Liver (tissue), 9 donors: ENCODE data around the gene VEPH1. TPM values are rescaled to one million over a fixed set of nuclear protein-coding genes. Genes with fewer than 3 reads are reported as not detected.

Source experiments
- DNase-seq: peaks from one replicate; pipeline ENCODE4 v3.0.0-alpha.2; 2017; ENCODE audit warnings: low spot score
- H3K27ac ChIP-seq, 2 donors: one replicate each; pipeline ENCODE4 v1.7.0; 2013; ENCODE audit warnings: inconsistent platforms in 2 of 2, low read length in 2 of 2, control low read depth in 1 of 2, low read depth in 1 of 2, mild to moderate bottlenecking in 1 of 2
- H3K27me3 ChIP-seq, 4 donors: one replicate each; pipeline versions ENCODE4 v1.6.1 to v1.7.0; 2013; ENCODE audit warnings: low read length in 3 of 4, inconsistent platforms in 1 of 4, mild to moderate bottlenecking in 1 of 4, moderate library complexity in 1 of 4; ENCODE audit not compliant: control insufficient read depth in 4 of 4, insufficient read depth in 4 of 4
- H3K36me3 ChIP-seq, 4 donors: one replicate each; pipeline versions ENCODE4 v1.6.1 to v1.7.0; 2013; ENCODE audit warnings: low read length in 3 of 4, mild to moderate bottlenecking in 3 of 4, low read depth in 1 of 4, moderate library complexity in 1 of 4; ENCODE audit not compliant: control insufficient read depth in 4 of 4, insufficient read depth in 3 of 4
- H3K4me1 ChIP-seq, 4 donors: one replicate each; pipeline versions ENCODE4 v1.6.1 to v1.7.0; 2013; ENCODE audit warnings: low read length in 3 of 4, mild to moderate bottlenecking in 3 of 4, moderate library complexity in 1 of 4; ENCODE audit not compliant: control insufficient read depth in 4 of 4, insufficient read depth in 4 of 4
- H3K4me3 ChIP-seq, 3 donors: one replicate each; pipeline versions ENCODE4 v1.6.1 to v1.7.0; 2013; ENCODE audit warnings: low read length in 3 of 3, control low read depth in 1 of 3, low read depth in 1 of 3, mild to moderate bottlenecking in 1 of 3
- H3K9ac ChIP-seq, 2 donors: one replicate each; pipeline ENCODE4 v1.7.0; 2013; ENCODE audit warnings: low read length in 2 of 2, mild to moderate bottlenecking in 2 of 2, moderate library complexity in 2 of 2, control low read depth in 1 of 2, low read depth in 1 of 2
- H3K9me3 ChIP-seq, 4 donors: one replicate each; pipeline versions ENCODE4 v1.6.1 to v1.7.0; 2013; ENCODE audit warnings: low read length in 3 of 4; ENCODE audit not compliant: control insufficient read depth in 4 of 4
- ATF3 ChIP-seq: IDR thresholded peaks from 2 replicates; pipeline ENCODE4 v1.6.1; 2016; ENCODE audit warnings: antibody characterized with exemption
- EGR1 ChIP-seq, 2 donors: IDR thresholded peaks; 2 replicates each; pipeline ENCODE4 v1.6.1; 2016 to 2018; ENCODE audit warnings: antibody characterized with exemption in 2 of 2, low read depth in 2 of 2
- FOXA1 ChIP-seq: IDR thresholded peaks from 2 replicates; pipeline ENCODE4 v1.6.1; 2016; ENCODE audit warnings: antibody characterized with exemption
- FOXA2 ChIP-seq: IDR thresholded peaks from 2 replicates; pipeline ENCODE4 v1.6.1; 2016; ENCODE audit warnings: antibody characterized with exemption
- GABPA ChIP-seq, 2 donors: IDR thresholded peaks in 1 of 2; conservative IDR thresholded peaks in 1 of 2; 2 replicates each; pipeline ENCODE4 v1.6.1; 2016; ENCODE audit warnings: antibody characterized with exemption in 2 of 2, mild to moderate bottlenecking in 1 of 2, moderate library complexity in 1 of 2
- HNF4A ChIP-seq, 2 donors: conservative IDR thresholded peaks; 2 replicates each; pipeline ENCODE4 v1.6.1; 2016; ENCODE audit warnings: antibody characterized with exemption in 2 of 2, mild to moderate bottlenecking in 2 of 2
- HNF4G ChIP-seq: IDR thresholded peaks from 2 replicates; pipeline ENCODE4 v1.6.1; 2016; ENCODE audit warnings: antibody characterized with exemption
- JUND ChIP-seq, 2 donors: IDR thresholded peaks; 2 replicates each; pipeline ENCODE4 v1.6.1; 2016; ENCODE audit warnings: antibody characterized with exemption in 2 of 2
- NR2F2 ChIP-seq: IDR thresholded peaks from 2 replicates; pipeline ENCODE4 v1.6.1; 2016; ENCODE audit warnings: antibody characterized with exemption
- RAD21 ChIP-seq, 2 donors: IDR thresholded peaks; 2 replicates each; pipeline ENCODE4 v1.6.1; 2016; ENCODE audit warnings: antibody characterized with exemption in 2 of 2, mild to moderate bottlenecking in 2 of 2
- REST ChIP-seq: IDR thresholded peaks from 2 replicates; pipeline ENCODE4 v1.6.1; 2016; ENCODE audit warnings: antibody characterized with exemption, mild to moderate bottlenecking
- RXRA ChIP-seq, 2 donors: IDR thresholded peaks; 2 replicates each; pipeline ENCODE4 v1.6.1; 2017 to 2018; ENCODE audit warnings: antibody characterized with exemption in 2 of 2, mild to moderate bottlenecking in 1 of 2
- SP1 ChIP-seq: IDR thresholded peaks from 2 replicates; pipeline ENCODE4 v1.6.1; 2018; ENCODE audit warnings: antibody characterized with exemption, mild to moderate bottlenecking
- TAF1 ChIP-seq: conservative IDR thresholded peaks from 2 replicates; pipeline ENCODE4 v1.6.1; 2016; ENCODE audit warnings: antibody characterized with exemption, mild to moderate bottlenecking
- YY1 ChIP-seq: IDR thresholded peaks from 2 replicates; pipeline ENCODE4 v1.6.1; 2016; ENCODE audit warnings: antibody characterized with exemption, mild to moderate bottlenecking
- ZBTB33 ChIP-seq: IDR thresholded peaks from 2 replicates; pipeline ENCODE4 v1.6.1; 2016; ENCODE audit warnings: antibody characterized with exemption
- WGBS: extraction: QIAGEN DNeasy Blood & Tissue Kit; methylation state at CpG from one replicate; pipeline ENCODE4 v1.1.7; 2013; 5-methylcytosine and 5-hydroxymethylcytosine counted together
- polyA plus RNA-seq, 2 donors: library from polyadenylated mRNA; stranded (reverse) in 1 of 2; unstranded in 1 of 2; fragments of 200-250 nt in 1 of 2; fragments of >200 nt in 1 of 2; fragmentation: Nextera tagmentation in 1 of 2; extraction: Ambion mirVana in 1 of 2; gene quantifications; one replicate each; pipeline versions ENCODE4 v1.2.1 to v1.2.3, GENCODE V29; 2013 to 2015
- total RNA-seq, 2 donors: library from RNA; depleted of rRNA; stranded (reverse); fragments of >200 nt; gene quantifications; one replicate each; pipeline ENCODE4 v1.2.3, GENCODE V29; 2014
- TF ChIP-seq, protein P1 (sequence below): IDR thresholded peaks from 2 replicates; pipeline ENCODE4 v1.6.1; 2016; ENCODE audit warnings: antibody characterized with exemption
- TF ChIP-seq, protein P2 (sequence below): fragments of 150-350 bp; IDR thresholded peaks from 2 replicates; pipeline ENCODE4 v1.5.1; 2017; ENCODE audit warnings: improper control_type of control experiment, low read depth, low read length; ENCODE audit not compliant: missing input control
- donor health status: healthy.
- donor health status: healthy.
- donor health status: healthy.
- donor health status: healthy.
- donor health status: healthy.

The VEPH1 gene
- total and polyA plus RNA-seq, 4 donors, result 0.60 to 3.3 (median 1.2) TPM

GRCh38 chr3:157394411-157394810 lies 108.8 kb downstream of the VEPH1 start:
- WGBS, result 67% methylated on average over 1 of the region's 1 CpG
- H3K27ac ChIP-seq, result no peak overlapping the region
- no peak for DNase-seq
- no peak overlapping the region for H3K4me3 ChIP-seq
- H3K27me3 ChIP-seq, result no peaks in the 10 kb centered on the region
- H3K36me3 ChIP-seq, result no peaks in the 10 kb centered on the region
- TF ChIP-seq EGR1 (IDR thresholded peaks at IDR 0.05; ENCODE audit: low read depth in 2 of 2) (no peak), RAD21 (IDR thresholded peaks at IDR 0.05) (no peak), ZBTB33 (no peak), RXRA (IDR thresholded peaks at IDR 0.05) (no peak), NR2F2 (no peak), JUND (IDR thresholded peaks at IDR 0.05) (no peak), TAF1 (no peak), ATF3 (no peak), HNF4A (conservative IDR thresholded peaks at IDR 0.05) (no peak), YY1 (no peak), REST (no peak), HNF4G (no peak), SP1 (no peak), FOXA1 (no peak), GABPA (IDR thresholded peaks at IDR 0.05 in 1 of 2, conservative IDR thresholded peaks at IDR 0.05 in 1 of 2) (no peak), FOXA2 (no peak)
- TF ChIP-seq, protein P1, sequence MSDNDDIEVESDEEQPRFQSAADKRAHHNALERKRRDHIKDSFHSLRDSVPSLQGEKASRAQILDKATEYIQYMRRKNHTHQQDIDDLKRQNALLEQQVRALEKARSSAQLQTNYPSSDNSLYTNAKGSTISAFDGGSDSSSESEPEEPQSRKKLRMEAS, result no peak
- TF ChIP-seq, protein P2, sequence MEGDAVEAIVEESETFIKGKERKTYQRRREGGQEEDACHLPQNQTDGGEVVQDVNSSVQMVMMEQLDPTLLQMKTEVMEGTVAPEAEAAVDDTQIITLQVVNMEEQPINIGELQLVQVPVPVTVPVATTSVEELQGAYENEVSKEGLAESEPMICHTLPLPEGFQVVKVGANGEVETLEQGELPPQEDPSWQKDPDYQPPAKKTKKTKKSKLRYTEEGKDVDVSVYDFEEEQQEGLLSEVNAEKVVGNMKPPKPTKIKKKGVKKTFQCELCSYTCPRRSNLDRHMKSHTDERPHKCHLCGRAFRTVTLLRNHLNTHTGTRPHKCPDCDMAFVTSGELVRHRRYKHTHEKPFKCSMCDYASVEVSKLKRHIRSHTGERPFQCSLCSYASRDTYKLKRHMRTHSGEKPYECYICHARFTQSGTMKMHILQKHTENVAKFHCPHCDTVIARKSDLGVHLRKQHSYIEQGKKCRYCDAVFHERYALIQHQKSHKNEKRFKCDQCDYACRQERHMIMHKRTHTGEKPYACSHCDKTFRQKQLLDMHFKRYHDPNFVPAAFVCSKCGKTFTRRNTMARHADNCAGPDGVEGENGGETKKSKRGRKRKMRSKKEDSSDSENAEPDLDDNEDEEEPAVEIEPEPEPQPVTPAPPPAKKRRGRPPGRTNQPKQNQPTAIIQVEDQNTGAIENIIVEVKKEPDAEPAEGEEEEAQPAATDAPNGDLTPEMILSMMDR, result no peak
- H3K4me1 ChIP-seq, result no peaks in the 10 kb centered on the region
- no peak overlapping the region for H3K9ac ChIP-seq
- no peaks in the 10 kb centered on the region for H3K9me3 ChIP-seq
